Stimulated activated CD8-positive, alpha-beta memory T cell treated with anti-CD3 and anti-CD28 coated beads, Interleukin-12 subunit alpha, Interleukin-12 subunit beta, amount 100 ng/mL, for 1 hour (primary cell): ENCODE results near the gene NOLC1.

ENCODE experiments used
- DNase-seq: peaks from one replicate; pipeline ENCODE4 v3.0.0-alpha.2; 2020; ENCODE audit warnings: low read depth

The NOLC1 gene

GRCh38 chr10:102208311-102209035 is 56.3 kb downstream of the NOLC1 start:
- DNase-seq: no peak

- no peak for DNase-seq
These were observed 59.6 kb downstream of the NOLC1 start for GRCh38 chr10:102211615-102212299.
